HCT116 (cell line): ENCODE results near the gene IGFN1. TPM values are rescaled to one million over a fixed set of nuclear protein-coding genes. Genes with fewer than 3 reads are reported as not detected.

Experiments
- ATAC-seq: fragments of 200-7000 bp; cut with Tn5 transposase; 2 replicates; pipeline ENCODE4 v1.9.1; 2020; ENCODE audit warnings: mild to moderate bottlenecking, moderate library complexity
- BruUV-seq: library from RNA; stranded (reverse); fragments of 400-500 nt; replicated peaks from 2 replicates; lab custom pipeline; 2021; lab: Mats Ljungman, UMichigan
- CTCF ChIA-PET: fragments of 300-600 bp; sonication (Branson Sonifier 250); formaldehyde crosslinking; loops from one replicate; lab custom pipeline; 2021; ENCODE audit warnings: antibody characterized with exemption; lab: Charles Lee
- POLR2A ChIA-PET: fragments of 300-600, 350-600 bp; sonication (Branson Sonifier 250); formaldehyde crosslinking; loops from one replicate; lab custom pipeline; 2021; ENCODE audit warnings: antibody characterized with exemption; lab: Charles Lee
- RAD21 ChIA-PET, 2 experiments: fragments of 300-600 bp; sonication (Branson Sonifier 250); formaldehyde crosslinking; loops; one replicate each; lab custom pipeline; 2023; ENCODE audit warnings: low total read pairs in 2 of 2; ENCODE audit not compliant: uncharacterized antibody in 2 of 2, unreplicated experiment in 2 of 2, low non-redundant PET in 1 of 2; lab: Charles Lee
- DNase-seq: peaks from one replicate; pipeline ENCODE4 v3.0.0-alpha.2; 2010; ENCODE audit warnings: low read depth, low spot score
- H2AFZ ChIP-seq: fragments of 200-600 bp; shearing (Covaris generic), sonication (generic); 2 replicates; pipeline ENCODE4 v1.6.1; 2017; ENCODE audit warnings: low read depth, mixed run types, mixed read lengths, antibody characterized with exemption, low read length; ENCODE audit not compliant: poor library complexity, severe bottlenecking
- H3K27ac ChIP-seq: 2 replicates; pipeline ENCODE4 v1.5.1; 2012; ENCODE audit warnings: low read depth, low read length
- H3K27me3 ChIP-seq: fragments of 200-600 bp; sonication (generic); 2 replicates; pipeline ENCODE4 v1.6.1; 2016; ENCODE audit warnings: mixed run types, low read length, mixed read lengths; ENCODE audit not compliant: insufficient read depth
- H3K36me3 ChIP-seq, 2 experiments: fragments of 200-500 bp in 1 of 2; fragments of 200-600 bp in 1 of 2; sonication (Bioruptor generic) in 1 of 2; sonication (generic) in 1 of 2; 2 replicates each; pipeline versions ENCODE4 v1.5.1 to v1.6.1; 2014 to 2016; ENCODE audit warnings: low read length in 2 of 2, inconsistent platforms in 1 of 2, mixed read lengths in 1 of 2, mixed run types in 1 of 2; ENCODE audit not compliant: insufficient read depth in 2 of 2, control insufficient read depth in 1 of 2
- H3K4me1 ChIP-seq, 2 experiments: fragments of 200-600 bp in 1 of 2; sonication (generic) in 1 of 2; 2 replicates each; pipeline versions ENCODE4 v1.5.1 to v1.6.1; 2012 to 2017; ENCODE audit warnings: low read length in 2 of 2, inconsistent platforms in 1 of 2, mild to moderate bottlenecking in 1 of 2, mixed read lengths in 1 of 2, mixed run types in 1 of 2, moderate library complexity in 1 of 2; ENCODE audit not compliant: insufficient read depth in 2 of 2, control insufficient read depth in 1 of 2
- H3K4me2 ChIP-seq: fragments of 200-600 bp; sonication (generic); 2 replicates; pipeline ENCODE4 v1.6.1; 2017; ENCODE audit warnings: mixed run types, low read length, mixed read lengths
- H3K4me3 ChIP-seq, 2 experiments: fragments of 200-600 bp in 1 of 2; sonication (generic) in 1 of 2; replicated peaks in 1 of 2; 2 replicates each; pipeline ENCODE4 v1.5.1; 2011 to 2016; ENCODE audit warnings: low read length in 2 of 2, control low read depth in 1 of 2, low read depth in 1 of 2, mild to moderate bottlenecking in 1 of 2, mixed read lengths in 1 of 2, mixed run types in 1 of 2
- H3K79me2 ChIP-seq: fragments of 200-600 bp; sonication (generic); 2 replicates; pipeline ENCODE4 v1.6.1; 2017; ENCODE audit warnings: mild to moderate bottlenecking, mixed run types, low read length, moderate library complexity, mixed read lengths; ENCODE audit not compliant: insufficient read depth
- H3K9ac ChIP-seq: fragments of 200-600 bp; sonication (generic); 2 replicates; pipeline ENCODE4 v1.6.1; 2016; ENCODE audit warnings: low read length, mixed read lengths
- H3K9me2 ChIP-seq: fragments of 200-600 bp; sonication (generic), shearing (Covaris generic); 2 replicates; pipeline ENCODE4 v1.6.1; 2017; ENCODE audit warnings: mixed run types, mild to moderate bottlenecking, moderate library complexity; ENCODE audit not compliant: insufficient read depth
- H3K9me3 ChIP-seq, 2 experiments: fragments of 200-500 bp in 1 of 2; fragments of 200-600 bp in 1 of 2; sonication (Bioruptor generic) in 1 of 2; sonication (generic) in 1 of 2; 2 replicates each; pipeline ENCODE4 v1.6.1; 2014 to 2017; ENCODE audit warnings: low read length in 2 of 2, mixed read lengths in 2 of 2, inconsistent platforms in 1 of 2, low read depth in 1 of 2, mild to moderate bottlenecking in 1 of 2, mixed run types in 1 of 2, moderate library complexity in 1 of 2; ENCODE audit not compliant: control insufficient read depth in 1 of 2, insufficient read depth in 1 of 2
- H4K20me1 ChIP-seq: fragments of 200-600 bp; sonication (generic), shearing (Covaris generic); 2 replicates; pipeline ENCODE4 v1.6.1; 2017; ENCODE audit warnings: mixed run types, mild to moderate bottlenecking, moderate library complexity; ENCODE audit not compliant: insufficient read depth
- ATF3 ChIP-seq: IDR thresholded peaks from 2 replicates; pipeline ENCODE4 v1.6.1; 2012
- CBX3 ChIP-seq: IDR thresholded peaks from 2 replicates; pipeline ENCODE4 v1.6.1; 2012; ENCODE audit warnings: low read depth
- CEBPB ChIP-seq: IDR thresholded peaks from 2 replicates; pipeline ENCODE4 v1.6.1; 2012; ENCODE audit warnings: low read depth
- CTCF ChIP-seq, 3 experiments: fragments of 200-600 bp in 1 of 3; sonication (generic) in 1 of 3; IDR thresholded peaks in 2 of 3; conservative IDR thresholded peaks in 1 of 3; 2 replicates each; pipeline ENCODE4 v1.5.1; 2012 to 2017; ENCODE audit warnings: low read depth in 2 of 3, low read length in 2 of 3, antibody characterized with exemption in 1 of 3, borderline replicate concordance in 1 of 3, control low read depth in 1 of 3, mild to moderate bottlenecking in 1 of 3, mixed read lengths in 1 of 3, mixed run types in 1 of 3, moderate library complexity in 1 of 3; ENCODE audit not compliant: insufficient read depth in 1 of 3
- EGR1 ChIP-seq: IDR thresholded peaks from 2 replicates; pipeline ENCODE4 v1.6.1; 2012; ENCODE audit warnings: low read depth
- ELF1 ChIP-seq: IDR thresholded peaks from 2 replicates; pipeline ENCODE4 v1.6.1; 2012; ENCODE audit warnings: low read depth, borderline replicate concordance
- EZH2 ChIP-seq: fragments of 200-600 bp; sonication (generic); IDR thresholded peaks from 2 replicates; pipeline ENCODE4 v1.6.1; 2017; ENCODE audit warnings: antibody characterized with exemption, mixed run types
- EZH2phosphoT487 ChIP-seq: fragments of 200-600 bp; IDR thresholded peaks from 2 replicates; pipeline ENCODE4 v1.6.1; 2018; ENCODE audit warnings: antibody characterized with exemption, borderline replicate concordance
- JUND ChIP-seq: IDR thresholded peaks from 2 replicates; pipeline ENCODE4 v1.6.1; 2012
- MAX ChIP-seq: IDR thresholded peaks from 2 replicates; pipeline ENCODE4 v1.6.1; 2012
- POLR2AphosphoS5 ChIP-seq: IDR thresholded peaks from 2 replicates; pipeline ENCODE4 v1.6.1; 2011; ENCODE audit warnings: mild to moderate bottlenecking, low read depth, low read length, moderate library complexity
- RAD21 ChIP-seq: IDR thresholded peaks from 2 replicates; pipeline ENCODE4 v1.6.1; 2012; ENCODE audit warnings: low read depth, mild to moderate bottlenecking
- REST ChIP-seq: IDR thresholded peaks from 2 replicates; pipeline ENCODE4 v1.6.1; 2012; ENCODE audit warnings: low read depth
- SIN3A ChIP-seq: IDR thresholded peaks from 2 replicates; pipeline ENCODE4 v1.6.1; 2012; ENCODE audit warnings: low read depth
- SP1 ChIP-seq: IDR thresholded peaks from 2 replicates; pipeline ENCODE4 v1.6.1; 2012; ENCODE audit warnings: low read depth
- TCF7L2 ChIP-seq: IDR thresholded peaks from 2 replicates; pipeline ENCODE4 v1.7.0; 2011; ENCODE audit warnings: borderline replicate concordance, inconsistent platforms; ENCODE audit not compliant: insufficient read depth, insufficient read length; ENCODE audit errors: extremely low read depth
- YY1 ChIP-seq: IDR thresholded peaks from 2 replicates; pipeline ENCODE4 v1.6.1; 2011; ENCODE audit warnings: low read length, low read depth, moderate library complexity, mild to moderate bottlenecking; ENCODE audit not compliant: insufficient replicate concordance; ENCODE audit errors: extremely low read depth
- ZBTB33 ChIP-seq: IDR thresholded peaks from 2 replicates; pipeline ENCODE4 v1.6.1; 2011; ENCODE audit warnings: mild to moderate bottlenecking, low read length, moderate library complexity; ENCODE audit not compliant: insufficient replicate concordance; ENCODE audit errors: extremely low read depth
- ZNF274 ChIP-seq: fragments of 200-500 bp; sonication (Bioruptor generic); IDR thresholded peaks from 2 replicates; pipeline ENCODE4 v1.6.1; 2014; ENCODE audit warnings: mild to moderate bottlenecking, low read depth, low read length, inconsistent platforms
- intact Hi-C: fragments of 100-400 bp; cut with micrococcal nuclease; formaldehyde crosslinking; loops from 2 replicates; pipeline ENCODE4 v1.10.0; 2022
- total RNA-seq: library from RNA; stranded (reverse); gene quantifications from one replicate; pipeline ENCODE4 v1.2.1, GENCODE V29; 2021; ENCODE audit not compliant: unreplicated experiment

The IGFN1 gene
- total RNA-seq, 1 experiment from 2014 or later, result not detected

GRCh38 chr1:201220388-201220715 lies 29.7 kb downstream of the IGFN1 start:
- Histone ChIP-seq H3K27me3 (no peaks in the 10 kb centered on the region), H3K9me3 (no peaks in the 10 kb centered on the region), H3K9me2 (no peaks in the 10 kb centered on the region), H3K9ac (no peak overlapping the region), H4K20me1 (no peaks in the 10 kb centered on the region), H3K36me3 (no peaks in the 10 kb centered on the region), H3K4me3 (no peak overlapping the region), H3K4me1 (peaks cover 0 to 7% of the 10 kb centered on the region in 2 experiments; a peak in 1 of 4 replicates), H3K79me2 (no peaks in the 10 kb centered on the region), H3K4me2 (no peak overlapping the region), H2AFZ (no peak overlapping the region), H3K27ac (no peak overlapping the region)
- ATAC-seq (no peak), DNase-seq (no peak)
- TF ChIP-seq CEBPB (no peak), JUND (no peak), YY1 (no peak), ZBTB33 (no peak), CBX3 (no peak), TCF7L2 (no peak), MAX (no peak), SP1 (no peak), ZNF274 (no peak), POLR2AphosphoS5 (no peak), SIN3A (no peak), EZH2phosphoT487 (no peak), REST (no peak), EZH2 (no peak), ELF1 (no peak), RAD21 (no peak), CTCF (IDR thresholded peaks at IDR 0.05 in 2 of 3, conservative IDR thresholded peaks at IDR 0.05 in 1 of 3; ENCODE audit: borderline replicate concordance in 1 of 3, insufficient read depth in 1 of 3, low read depth in 2 of 3, low read length in 2 of 3) (no peak), ATF3 (no peak), EGR1 (no peak)
- intact Hi-C loops, result loop anchor here (10.0 kb wide), 1 partner anchor 246 kb away; no protein-coding TSS in a partner anchor
- CTCF ChIA-PET, result no interaction called here
- POLR2A ChIA-PET, result no interaction called here
- RAD21 ChIA-PET, result no interaction called here
- BruUV-seq, result no TSS peak
